Activated CD8-positive, alpha-beta memory T cell treated with anti-CD3 and anti-CD28 coated beads, Interleukin-2, amount 10 ng/mL, durations not matched to agents 7 days and 5 days (primary cell): ENCODE data around the gene ZNF276. TPM values are rescaled to one million over a fixed set of nuclear protein-coding genes. Genes with fewer than 3 reads are reported as not detected.

Experiments used
- total RNA-seq, 2 experiments: library from RNA; stranded (reverse); gene quantifications; one replicate each; pipeline ENCODE4 v1.2.3, GENCODE V29; 2021

Gene ZNF276
- total RNA-seq, 2 experiments from 2014 or later = 38.0 to 58.1 TPM

Other genes starting within 250 kb of the ZNF276 start
- gene ANKRD11, start 231.0 kb upstream of the ZNF276 start, total RNA-seq = 100 to 1,000 TPM; 184 to 235 TPM
- gene SPG7, start 213.1 kb upstream of the ZNF276 start, total RNA-seq = 100 to 1,000 TPM in 1 of 2 experiments, 10 to 100 TPM in 1; 92.1 to 110 TPM
- gene RPL13, start 160.9 kb upstream of the ZNF276 start, total RNA-seq = 1,000 to 10,000 TPM; 2,153 to 2,209 TPM
- gene CPNE7, start 145.8 kb upstream of the ZNF276 start, total RNA-seq = 1 to 10 TPM in 1 of 2 experiments, under 1 TPM in 1; 0.38 to 3.1 TPM
- not detected for gene DPEP1, start 107.9 kb upstream of the ZNF276 start, total RNA-seq
- gene CHMP1A, start 63.8 kb upstream of the ZNF276 start, total RNA-seq = 100 to 1,000 TPM in 1 of 2 experiments, 10 to 100 TPM in 1; 86.5 to 106 TPM
- 10 to 100 TPM; 14.5 to 17.4 TPM for gene SPATA33, start 63.7 kb upstream of the ZNF276 start, total RNA-seq
- gene CDK10, start 34.8 kb upstream of the ZNF276 start, total RNA-seq = 10 to 100 TPM; 80.5 to 94.2 TPM
- gene SPATA2L, start 19.8 kb upstream of the ZNF276 start, total RNA-seq = 1 to 10 TPM; 5.8 to 7.4 TPM
- 1 to 10 TPM; 3.6 to 4.6 TPM for gene VPS9D1, start 639 bp upstream of the ZNF276 start, total RNA-seq
- gene FANCA, start 95.1 kb downstream of the ZNF276 start, total RNA-seq = 100 to 1,000 TPM; 135 to 202 TPM
- gene SPIRE2, start 106.9 kb downstream of the ZNF276 start, total RNA-seq = under 1 TPM; 0.44 to 0.80 TPM
- gene TCF25, start 152.1 kb downstream of the ZNF276 start, total RNA-seq = 100 to 1,000 TPM; 181 to 216 TPM
- 1 to 10 TPM; 2.6 to 4.1 TPM for gene MC1R, start 197.3 kb downstream of the ZNF276 start, total RNA-seq
- gene TUBB3, start 201.8 kb downstream of the ZNF276 start, total RNA-seq = 1 to 10 TPM; 3.6 to 5.0 TPM
- 10 to 100 TPM; 26.7 to 27.7 TPM for gene DEF8, start 227.2 kb downstream of the ZNF276 start, total RNA-seq